A673 (cell line): ENCODE data around the gene ERC1. TPM values are rescaled to one million over a fixed set of nuclear protein-coding genes. Genes with fewer than 3 reads are reported as not detected.
"Not testable (repeated sequence)": the region's sequence is repeated elsewhere in the genome, so short reads cannot be mapped to it uniquely, and the experiment has no call there.

Experiments used
- BruUV-seq: library from RNA; stranded (reverse); fragments of 400-500 nt; replicated peaks from 2 replicates; lab custom pipeline; 2021; lab: Mats Ljungman, UMichigan
- CTCF ChIA-PET: fragments of 300-600 bp; sonication (Branson Sonifier 250); formaldehyde crosslinking; loops from one replicate; lab custom pipeline; 2022; ENCODE audit warnings: antibody characterized with exemption; lab: Charles Lee
- POLR2A ChIA-PET: fragments of 300-600 bp; sonication (Branson Sonifier 250); formaldehyde crosslinking; loops from one replicate; lab custom pipeline; 2022; ENCODE audit warnings: antibody characterized with exemption; ENCODE audit not compliant: low non-redundant PET; lab: Charles Lee
- DNase-seq: peaks from one replicate; pipeline ENCODE4 v3.0.0-alpha.2; 2015; ENCODE audit warnings: low spot score
- H3K27ac ChIP-seq: fragments of 200-600 bp; sonication (generic); 2 replicates; pipeline ENCODE4 v1.5.1; 2016; ENCODE audit warnings: mixed run types, low read depth, mild to moderate bottlenecking, mixed read lengths, antibody characterized with exemption, low read length; ENCODE audit not compliant: poor library complexity, severe bottlenecking
- H3K27me3 ChIP-seq: fragments of 200-600 bp; sonication (generic); replicated peaks from 2 replicates; pipeline ENCODE4 v1.6.1; 2017; ENCODE audit warnings: mixed run types, low read depth, mild to moderate bottlenecking, mixed read lengths, antibody characterized with exemption, low read length; ENCODE audit not compliant: insufficient read depth, poor library complexity
- H3K36me3 ChIP-seq: fragments of 200-600 bp; sonication (generic); 2 replicates; pipeline ENCODE4 v1.6.1; 2016; ENCODE audit warnings: mixed run types, mild to moderate bottlenecking, mixed read lengths, antibody characterized with exemption, low read length; ENCODE audit not compliant: insufficient read depth, poor library complexity, severe bottlenecking
- H3K4me1 ChIP-seq: fragments of 200-600 bp; sonication (generic); 2 replicates; pipeline ENCODE4 v1.6.1; 2017; ENCODE audit warnings: mixed run types, mild to moderate bottlenecking, mixed read lengths, antibody characterized with exemption, low read length; ENCODE audit not compliant: insufficient read depth, poor library complexity, severe bottlenecking
- H3K4me3 ChIP-seq: fragments of 200-600 bp; sonication (generic); 2 replicates; pipeline ENCODE4 v1.5.1; 2016; ENCODE audit warnings: low read depth, mixed run types, mild to moderate bottlenecking, mixed read lengths, low read length; ENCODE audit not compliant: poor library complexity, severe bottlenecking
- H3K9me3 ChIP-seq: fragments of 200-600 bp; sonication (generic); 2 replicates; pipeline ENCODE4 v1.6.1; 2016; ENCODE audit warnings: mixed run types, low read depth, mild to moderate bottlenecking, mixed read lengths, antibody characterized with exemption, low read length; ENCODE audit not compliant: poor library complexity, severe bottlenecking
- EZH2 ChIP-seq: fragments of 200-600 bp; sonication (generic); IDR thresholded peaks from 2 replicates; pipeline ENCODE4 v1.6.1; 2017; ENCODE audit warnings: borderline replicate concordance, low read depth, mild to moderate bottlenecking, mixed read lengths, antibody characterized with exemption, low read length; ENCODE audit not compliant: poor library complexity, severe bottlenecking
- intact Hi-C: fragments of 100-400 bp; cut with micrococcal nuclease; formaldehyde crosslinking; loops from one replicate; pipeline ENCODE4 v1.10.0; 2022; ENCODE audit not compliant: unreplicated experiment
- total RNA-seq: library from RNA; stranded (reverse); gene quantifications from 2 replicates; pipeline ENCODE4 v1.2.3, GENCODE V29; 2021
- TF ChIP-seq, protein P1 (sequence below): fragments of 300-800, 200-600 bp; sonication (generic); conservative IDR thresholded peaks from 2 replicates; pipeline ENCODE4 v1.5.1; 2017; ENCODE audit warnings: low read depth, mild to moderate bottlenecking, antibody characterized with exemption, low read length, moderate library complexity, mixed read lengths

Gene ERC1
- total RNA-seq, 1 experiment from 2014 or later: 60.7 TPM

DNA sequence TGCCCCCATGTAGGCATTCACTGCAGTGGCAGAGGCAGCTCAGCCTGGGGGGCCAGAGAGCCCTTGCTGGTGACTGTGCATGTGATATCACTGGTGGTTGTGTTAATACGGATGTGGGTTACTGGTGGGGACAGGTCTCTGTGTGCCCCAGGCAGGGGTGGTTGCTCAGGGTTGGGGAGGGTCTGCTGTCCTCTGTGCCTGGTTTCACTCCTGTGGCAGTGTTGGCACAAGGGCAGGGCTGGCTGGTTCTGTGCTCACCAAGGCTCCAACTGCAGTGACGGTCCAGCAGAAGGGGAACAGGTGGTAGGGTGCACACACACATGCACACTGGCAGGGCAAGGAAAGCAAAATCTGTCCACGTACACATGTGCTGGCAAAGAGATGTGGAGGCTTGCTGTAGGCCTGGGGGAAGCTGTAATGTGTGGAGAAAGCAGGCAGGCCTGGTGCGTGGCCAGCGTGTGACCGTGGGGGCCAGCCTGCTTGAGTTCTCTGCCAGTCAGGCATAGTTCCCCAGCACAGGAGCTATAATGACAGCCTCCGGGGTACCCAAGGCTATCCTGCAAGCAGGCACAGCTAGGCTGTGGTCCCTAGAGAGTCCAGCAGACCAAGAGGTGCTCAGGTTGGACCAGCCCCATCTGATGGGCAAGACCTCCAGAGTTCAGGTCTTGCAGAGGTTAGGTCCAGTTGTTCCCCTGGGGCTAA is 348.7 kb downstream of the ERC1 start:
- BruUV-seq: no TSS peak
- Histone ChIP-seq H3K4me3 (no peak overlapping the region), H3K9me3 (no peaks in the 10 kb centered on the region), H3K36me3 (no peaks in the 10 kb centered on the region), H3K27ac (no peak overlapping the region), H3K27me3 (no peaks in the 10 kb centered on the region), H3K4me1 (no peaks in the 10 kb centered on the region)
- ChIA-PET CTCF (no interaction called here), POLR2A (no interaction called here)
- no peak for DNase-seq
- no peak for TF ChIP-seq EZH2
- TF ChIP-seq, protein P1, sequence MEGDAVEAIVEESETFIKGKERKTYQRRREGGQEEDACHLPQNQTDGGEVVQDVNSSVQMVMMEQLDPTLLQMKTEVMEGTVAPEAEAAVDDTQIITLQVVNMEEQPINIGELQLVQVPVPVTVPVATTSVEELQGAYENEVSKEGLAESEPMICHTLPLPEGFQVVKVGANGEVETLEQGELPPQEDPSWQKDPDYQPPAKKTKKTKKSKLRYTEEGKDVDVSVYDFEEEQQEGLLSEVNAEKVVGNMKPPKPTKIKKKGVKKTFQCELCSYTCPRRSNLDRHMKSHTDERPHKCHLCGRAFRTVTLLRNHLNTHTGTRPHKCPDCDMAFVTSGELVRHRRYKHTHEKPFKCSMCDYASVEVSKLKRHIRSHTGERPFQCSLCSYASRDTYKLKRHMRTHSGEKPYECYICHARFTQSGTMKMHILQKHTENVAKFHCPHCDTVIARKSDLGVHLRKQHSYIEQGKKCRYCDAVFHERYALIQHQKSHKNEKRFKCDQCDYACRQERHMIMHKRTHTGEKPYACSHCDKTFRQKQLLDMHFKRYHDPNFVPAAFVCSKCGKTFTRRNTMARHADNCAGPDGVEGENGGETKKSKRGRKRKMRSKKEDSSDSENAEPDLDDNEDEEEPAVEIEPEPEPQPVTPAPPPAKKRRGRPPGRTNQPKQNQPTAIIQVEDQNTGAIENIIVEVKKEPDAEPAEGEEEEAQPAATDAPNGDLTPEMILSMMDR: no peak
- intact Hi-C loops: no loop called here

DNA sequence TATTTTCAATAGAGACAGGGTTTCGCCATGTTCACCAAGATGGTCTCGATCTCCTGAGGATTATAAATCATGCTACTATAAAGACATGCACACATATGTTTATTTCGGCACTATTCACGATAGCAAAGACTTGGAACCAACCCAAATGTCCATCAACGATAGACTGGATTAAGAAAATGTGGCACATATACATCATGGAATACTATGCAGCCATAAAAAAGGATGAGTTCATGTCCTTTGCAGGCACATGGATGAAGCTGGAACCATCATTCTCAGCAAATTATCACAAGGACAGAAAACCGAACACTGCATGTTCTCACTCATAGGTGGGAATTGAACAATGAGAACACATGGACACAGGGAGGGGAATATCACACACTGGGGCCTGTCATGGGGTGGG is 350.2 kb downstream of the ERC1 start:
- H3K27me3 ChIP-seq, H3K9me3 ChIP-seq, H3K4me3 ChIP-seq, DNase-seq, H3K36me3 ChIP-seq, POLR2A ChIA-PET, H3K4me1 ChIP-seq, intact Hi-C loops, CTCF ChIA-PET, BruUV-seq, H3K27ac ChIP-seq: not testable (repeated sequence)

DNA sequence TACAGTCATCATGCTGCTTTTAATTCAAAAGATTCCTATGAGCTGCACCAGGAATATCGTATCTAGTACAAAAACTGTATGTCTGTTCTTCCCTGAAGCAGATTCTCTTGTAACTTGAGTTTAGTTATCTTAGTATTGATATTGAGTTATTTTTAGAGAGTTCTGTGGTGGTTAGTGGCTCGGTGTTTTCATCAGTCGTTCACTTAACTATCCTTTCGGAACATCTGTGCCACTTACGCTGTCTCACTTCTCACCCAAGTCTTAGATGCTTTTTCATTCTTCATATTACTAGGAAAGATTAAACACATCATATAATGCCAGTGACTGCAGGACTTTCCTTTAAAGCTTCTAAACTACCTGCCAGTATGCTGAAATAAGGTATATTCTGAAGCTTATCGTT is 352.4 kb downstream of the ERC1 start:
- no peak for DNase-seq
- Histone ChIP-seq H3K27me3 (no peaks in the 10 kb centered on the region), H3K4me1 (no peaks in the 10 kb centered on the region), H3K9me3 (no peaks in the 10 kb centered on the region), H3K27ac (no peak overlapping the region), H3K36me3 (no peaks in the 10 kb centered on the region), H3K4me3 (no peak overlapping the region)
- TF ChIP-seq, protein P1: no peak
- TF ChIP-seq EZH2: no peak
- BruUV-seq: no TSS peak
- POLR2A ChIA-PET: no interaction called here
- CTCF ChIA-PET: no interaction called here
- intact Hi-C loops: no loop called here

DNA sequence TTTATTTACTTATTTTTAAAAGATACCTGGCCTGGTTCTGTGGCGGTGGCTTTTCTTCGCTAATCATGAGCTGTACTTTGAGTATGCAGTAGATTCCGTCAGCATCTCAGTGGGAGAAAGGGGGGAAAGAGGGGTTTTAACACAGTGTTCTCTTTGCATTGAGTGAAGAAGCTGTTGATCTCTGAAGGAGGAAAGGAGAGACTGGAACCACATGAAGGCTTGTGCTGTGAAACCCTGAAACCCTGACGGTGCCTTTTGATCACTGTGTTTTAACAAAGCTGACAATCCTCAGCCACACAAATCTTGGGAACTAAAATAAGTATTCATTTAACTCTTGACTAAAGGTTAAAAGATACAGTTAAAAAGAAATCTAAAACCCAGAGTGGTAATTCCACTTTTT is 353.2 kb downstream of the ERC1 start:
- H3K36me3 ChIP-seq: no peaks in the 10 kb centered on the region
- intact Hi-C loops: no loop called here
- DNase-seq: no peak
- ChIA-PET CTCF (no interaction called here), POLR2A (no interaction called here)
- H3K9me3 ChIP-seq: no peaks in the 10 kb centered on the region
- BruUV-seq: no TSS peak
- H3K4me3 ChIP-seq: no peak overlapping the region
- TF ChIP-seq, protein P1: no peak
- no peaks in the 10 kb centered on the region for H3K27me3 ChIP-seq
- no peak overlapping the region for H3K27ac ChIP-seq
- H3K4me1 ChIP-seq: no peaks in the 10 kb centered on the region
